Stimulated activated CD4-positive, alpha-beta T cell treated with anti-CD3 and anti-CD28 coated beads, Interleukin-4, amount 100 ng/mL, for 48 hours (primary cell): Measurements from ENCODE around the gene PCCA.
"Not testable (repeated sequence)": the region's sequence is repeated elsewhere in the genome, so short reads cannot be mapped to it uniquely, and the experiment has no call there.

Source experiments
- DNase-seq, 2 donors: peaks; one replicate each; pipeline ENCODE4 v3.0.0-alpha.2; 2020; ENCODE audit warnings: low read depth in 2 of 2

Gene PCCA

GRCh38 chr13:100306030-100306429 is 217.1 kb downstream of the PCCA start:
- DNase-seq: no peak

DNA sequence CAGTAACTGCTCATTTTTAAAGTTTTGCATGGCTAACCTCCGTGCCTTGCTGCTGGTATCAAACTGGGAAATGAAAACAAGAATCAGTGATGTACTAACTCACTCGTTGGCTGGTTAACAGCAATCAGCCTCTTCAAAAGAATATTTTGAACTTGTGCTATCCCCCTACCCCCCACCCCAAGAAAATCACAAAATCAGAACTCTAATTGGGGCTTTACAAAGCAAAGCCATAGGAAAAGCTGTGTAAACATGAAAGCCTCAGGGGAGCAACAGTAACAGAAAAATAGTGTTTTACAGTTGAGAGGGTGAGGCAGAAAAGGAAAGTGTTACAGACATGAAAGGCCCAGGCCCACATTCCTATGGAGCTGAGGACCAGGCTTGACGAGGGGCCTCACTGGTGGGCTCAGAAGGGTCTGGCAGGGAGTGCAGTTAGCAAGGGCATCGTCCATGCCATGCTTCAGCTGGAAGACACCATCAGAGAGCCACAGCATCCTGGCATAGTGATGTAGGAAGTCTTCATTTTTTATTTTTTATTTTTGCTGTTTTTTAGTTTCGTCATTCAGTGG is 217.6 kb downstream of the PCCA start:
- no peak for DNase-seq

DNA sequence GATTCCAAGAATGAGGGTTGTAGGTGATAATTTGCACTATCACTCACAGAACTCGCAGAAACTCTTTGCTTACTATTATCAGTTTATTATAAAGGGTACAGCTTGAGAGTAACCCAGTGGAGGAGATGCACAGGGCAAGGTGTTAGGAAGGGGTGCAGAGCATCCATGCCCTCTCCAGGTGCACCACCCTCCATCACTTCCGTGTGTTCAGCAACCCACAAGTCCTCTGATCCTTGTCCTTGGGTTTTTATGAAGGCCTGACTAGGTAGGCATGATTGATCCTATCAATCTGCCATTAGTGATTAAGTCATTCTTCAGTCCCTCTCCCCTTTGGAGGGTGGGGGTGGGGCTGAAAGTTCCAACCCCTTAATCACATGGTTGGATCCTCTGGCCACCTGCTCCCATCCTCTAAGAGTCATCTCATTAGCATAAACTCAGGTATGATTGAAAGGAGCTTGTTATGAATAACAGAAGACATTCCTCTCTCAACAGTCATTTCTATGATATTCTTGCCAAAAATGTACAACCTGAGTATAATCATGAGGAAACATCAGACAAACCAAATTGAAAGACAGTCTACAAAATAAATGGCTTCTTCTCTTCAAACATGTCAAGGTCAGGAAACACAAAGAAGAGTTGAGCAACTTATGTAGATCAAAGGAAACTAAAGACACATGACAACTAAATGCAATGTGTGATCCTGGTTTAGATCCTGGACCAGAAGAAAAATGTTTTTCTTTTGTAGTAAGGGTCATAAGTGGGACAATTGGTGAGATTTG is 225.4 kb downstream of the PCCA start:
- no peak for DNase-seq

DNA sequence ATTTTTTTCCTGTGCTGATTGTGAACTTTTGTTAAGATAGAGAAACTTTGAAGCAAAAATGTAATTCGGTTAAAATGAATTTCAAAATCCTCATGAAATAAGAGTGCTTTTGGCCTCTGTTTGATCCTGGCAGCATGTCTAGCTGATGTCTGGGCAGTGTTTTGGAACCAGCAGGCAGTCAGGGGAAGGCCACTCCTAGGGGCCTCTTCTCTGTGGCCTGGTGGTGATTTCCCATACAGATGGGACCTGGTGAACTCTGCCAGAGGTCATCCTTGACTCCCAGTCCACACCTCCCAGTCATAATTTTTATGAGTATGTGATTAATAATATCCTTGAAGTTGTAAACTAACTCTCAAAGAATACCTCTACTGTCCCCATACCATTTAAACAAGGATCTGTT is 226.6 kb downstream of the PCCA start:
- DNase-seq: no peak

GRCh38 chr13:100318473-100318872 is 229.6 kb downstream of the PCCA start:
- DNase-seq: not testable (repeated sequence)

- no peak for DNase-seq
Measured at GRCh38 chr13:100323937-100324336, 235.0 kb downstream of the PCCA start.

DNA sequence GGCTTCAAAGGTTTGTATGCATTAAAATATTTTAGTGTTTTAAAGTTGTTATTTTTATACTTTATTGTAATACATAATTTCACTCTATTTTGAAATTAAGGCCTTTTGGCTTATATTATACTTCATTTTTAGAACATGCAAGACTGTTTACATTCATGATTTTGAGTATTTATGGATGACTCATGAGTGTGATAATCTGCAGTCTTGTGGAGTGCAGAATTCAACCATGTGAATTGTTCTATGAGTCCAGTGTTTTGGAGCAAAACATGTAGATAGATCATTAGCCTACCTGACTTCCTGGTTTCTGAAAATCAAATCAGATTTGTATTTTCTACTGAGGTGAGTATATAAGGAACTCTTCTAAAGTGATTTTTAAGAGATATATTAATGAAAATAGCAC is 241.8 kb downstream of the PCCA start:
- no peak for DNase-seq

- DNase-seq: no peak
Measured at GRCh38 chr13:100333141-100333540, 244.2 kb downstream of the PCCA start.

DNA sequence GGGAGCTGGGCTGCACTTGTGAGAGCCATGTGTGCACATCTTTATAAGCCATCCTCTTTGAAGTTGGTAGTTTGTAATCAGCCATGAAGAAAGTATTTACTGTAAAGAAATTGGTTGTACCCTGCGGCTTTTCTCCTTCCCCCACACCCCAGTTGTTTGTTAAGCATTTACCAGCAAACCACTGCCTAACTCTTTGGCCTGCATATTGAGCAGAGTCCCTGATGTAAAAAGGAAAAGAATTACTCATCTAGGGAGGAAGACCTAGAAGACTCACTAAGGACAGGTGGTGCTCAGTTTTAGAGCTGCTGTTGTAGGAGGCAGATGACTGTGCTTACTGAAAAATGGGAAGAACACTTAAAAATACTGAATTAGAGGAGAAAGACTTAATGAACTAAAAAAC is 245.3 kb downstream of the PCCA start:
- no peak for DNase-seq

DNA sequence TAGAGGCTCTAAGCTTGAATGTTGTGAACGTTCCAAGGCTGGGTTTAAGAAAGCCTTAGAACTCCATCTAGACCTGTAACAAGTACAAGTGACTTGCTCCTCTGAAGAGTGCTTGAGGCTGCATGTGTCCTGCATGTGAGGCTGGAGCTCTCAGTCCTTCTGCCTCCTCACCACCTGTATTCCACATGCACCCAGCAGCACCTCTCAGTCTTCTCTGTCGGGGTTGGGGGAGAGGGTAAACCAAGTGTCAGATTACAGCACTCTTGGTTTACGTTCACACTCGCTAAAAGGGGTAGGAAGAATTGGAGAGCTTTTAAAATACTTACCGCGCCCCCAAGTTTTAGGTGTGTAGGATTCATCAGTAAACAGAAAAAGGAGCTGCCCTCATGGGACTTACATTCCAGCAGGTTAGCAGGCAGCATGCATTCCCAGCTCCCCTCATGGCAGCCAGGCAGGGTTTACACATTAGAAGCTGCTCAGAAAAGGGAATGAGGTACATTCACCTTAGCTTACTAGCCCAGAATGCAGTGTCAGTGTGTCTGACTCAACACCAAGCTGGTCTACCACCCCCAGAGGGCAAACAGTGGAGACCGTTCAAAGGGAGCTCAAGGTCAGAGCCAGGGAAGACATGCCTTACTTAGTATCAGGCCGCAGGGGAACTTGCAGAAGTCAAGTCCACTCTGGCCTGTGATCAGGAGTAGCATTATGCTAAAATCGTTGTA is 248.1 kb downstream of the PCCA start:
- no peak for DNase-seq

DNA sequence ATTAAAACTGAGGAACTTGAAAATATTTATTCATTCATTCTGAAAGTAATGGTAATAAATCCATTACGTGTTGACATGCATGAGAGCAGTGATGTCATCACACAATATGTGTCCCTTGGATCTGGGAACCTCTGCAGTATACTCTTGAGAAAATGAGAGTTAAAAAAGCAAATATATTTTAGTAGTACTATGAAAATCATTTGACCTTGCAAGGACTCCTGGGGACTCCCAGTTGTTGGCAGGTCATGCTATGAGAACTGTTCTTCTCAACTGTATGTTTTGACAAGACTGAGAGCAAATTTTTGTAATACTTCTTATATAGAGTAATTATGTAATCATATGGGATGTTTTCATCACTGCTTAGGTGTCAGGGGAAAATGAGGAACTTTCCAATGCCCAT is 249.4 kb downstream of the PCCA start:
- no peak for DNase-seq

- no peak for DNase-seq
Measured at GRCh38 chr13:100339411-100339940, 250.6 kb downstream of the PCCA start.

DNA sequence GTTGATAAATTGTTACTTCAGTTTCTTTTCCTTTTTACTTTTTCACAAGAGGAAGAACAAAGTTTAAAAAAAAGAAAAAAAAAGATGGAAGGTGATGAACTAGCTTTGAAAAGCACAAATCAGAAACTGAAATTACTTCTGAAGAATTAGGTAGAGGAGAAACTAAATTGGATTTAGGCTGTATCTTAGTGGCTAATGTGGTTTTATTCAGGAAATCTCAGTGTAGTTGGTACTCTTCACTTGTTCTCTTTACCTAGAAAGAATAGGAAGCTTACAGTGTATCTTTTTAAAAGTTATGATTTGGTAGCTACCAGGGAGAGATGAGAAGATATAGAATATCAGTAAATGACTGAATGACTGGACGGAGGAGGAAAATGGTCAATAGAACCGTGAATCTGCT is 252.0 kb downstream of the PCCA start:
- DNase-seq: no peak

DNA sequence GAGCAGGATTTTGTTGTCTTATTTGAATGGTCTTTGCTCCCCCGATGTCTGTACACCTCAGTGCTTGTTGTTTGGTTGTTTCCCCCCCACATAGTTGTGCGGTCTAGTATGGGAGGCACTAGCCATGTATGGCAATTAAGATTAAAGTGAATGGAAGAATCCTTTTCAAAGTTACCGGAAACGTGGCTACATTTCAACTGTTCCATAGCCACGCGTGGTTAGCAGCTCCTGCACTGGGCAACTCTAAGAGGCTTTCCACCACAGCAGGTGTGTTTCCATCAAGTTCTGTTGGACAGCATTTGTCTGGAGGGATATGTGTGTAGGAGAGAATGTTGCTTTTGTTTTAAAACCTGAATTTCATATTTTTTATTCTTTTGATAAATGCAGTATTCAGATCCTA is 252.4 kb downstream of the PCCA start:
- no peak for DNase-seq

DNA sequence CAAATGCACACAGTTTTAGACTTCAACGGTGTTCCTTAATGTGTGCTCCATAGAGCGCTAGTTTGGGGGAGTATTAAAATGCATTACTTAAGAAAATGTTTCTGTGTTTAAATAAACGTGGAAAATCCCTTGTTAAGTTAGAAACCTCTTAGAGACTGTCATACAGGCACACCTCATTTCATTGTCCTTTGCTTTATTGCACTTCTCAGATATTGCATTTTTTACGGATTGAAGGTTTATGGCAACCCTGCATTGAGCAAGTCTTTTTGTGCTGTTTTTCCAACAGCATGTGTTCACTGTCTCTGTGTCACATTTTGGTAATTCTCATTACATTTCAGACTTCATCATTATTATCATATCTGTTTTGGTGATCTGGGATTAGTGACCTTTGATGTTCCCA is 255.7 kb downstream of the PCCA start:
- no peak for DNase-seq

GRCh38 chr13:100347968-100348367 is 259.1 kb downstream of the PCCA start:
- DNase-seq: no peak

DNA sequence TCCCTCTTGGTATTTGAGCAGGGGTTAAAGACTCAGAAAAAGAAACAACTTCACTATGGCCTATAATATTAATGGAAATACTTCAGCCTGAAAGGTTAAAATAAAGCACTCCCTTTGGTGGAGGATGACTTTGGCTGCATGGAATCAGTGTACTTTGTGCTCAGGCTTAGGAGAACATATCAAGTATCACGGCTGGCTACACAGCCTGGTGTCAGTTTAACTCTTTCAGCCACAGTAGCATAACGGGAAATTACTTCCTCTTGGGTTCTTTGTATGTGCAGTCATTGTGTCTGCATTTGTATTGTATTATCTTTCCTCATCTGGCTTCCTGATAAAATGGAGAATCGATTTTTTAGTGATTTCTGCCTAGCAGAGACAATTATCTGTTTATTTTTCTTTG is 260.7 kb downstream of the PCCA start:
- no peak for DNase-seq

DNA sequence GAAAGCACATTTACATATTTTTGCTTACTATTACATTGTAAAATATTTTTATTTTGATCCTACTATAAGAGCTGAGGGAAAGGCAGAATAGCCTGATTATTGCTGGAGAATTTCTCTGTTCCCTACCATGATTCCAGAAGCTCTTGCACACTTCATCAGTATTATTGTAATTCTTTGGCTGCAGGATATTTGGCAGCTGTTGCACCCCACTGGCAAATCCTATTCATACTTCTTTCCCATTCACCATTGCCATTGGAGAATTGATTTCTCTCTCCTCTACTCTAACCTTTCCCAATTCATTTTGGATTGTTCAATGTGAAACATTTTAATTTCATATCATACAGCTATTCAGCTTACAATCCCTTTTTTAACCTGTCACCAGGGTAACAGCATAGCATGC is 261.7 kb downstream of the PCCA start:
- DNase-seq: no peak

DNA sequence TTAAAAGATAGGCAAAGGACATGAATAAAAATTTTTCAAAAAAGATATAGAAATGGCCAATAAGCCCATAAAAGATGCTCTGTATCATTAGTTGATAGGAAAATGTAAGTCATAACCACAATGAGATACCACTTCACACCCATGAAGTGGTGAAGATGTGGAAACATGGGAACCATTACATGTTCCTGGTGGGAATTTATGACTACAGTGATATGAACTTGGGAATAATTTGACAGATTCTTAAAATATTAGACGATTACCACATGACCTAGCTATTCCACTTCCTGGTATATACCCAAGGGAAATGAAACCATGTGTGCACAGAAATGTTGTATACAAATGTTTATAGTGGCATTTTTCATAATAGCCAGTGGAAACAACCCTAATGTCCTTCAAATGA is 267.5 kb downstream of the PCCA start:
- DNase-seq: no peak

DNA sequence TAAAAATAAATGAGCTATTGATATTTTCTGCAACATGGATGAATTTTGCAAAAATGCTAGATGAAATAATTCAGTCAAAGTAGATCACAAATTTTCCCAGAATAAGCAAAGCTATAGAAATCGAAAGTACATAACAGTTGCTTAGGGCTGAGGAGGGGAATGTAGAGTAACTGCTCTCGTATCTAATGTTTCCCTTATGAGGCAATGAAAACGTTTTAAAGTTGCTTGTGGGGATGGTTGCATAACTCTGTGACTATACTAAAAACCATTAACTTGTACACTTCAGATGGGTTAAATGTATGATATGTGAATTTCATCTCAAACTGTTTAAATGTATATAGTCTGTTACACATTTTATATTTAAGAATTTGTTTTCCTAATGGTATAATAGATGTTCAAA is 268.0 kb downstream of the PCCA start:
- no peak for DNase-seq

DNA sequence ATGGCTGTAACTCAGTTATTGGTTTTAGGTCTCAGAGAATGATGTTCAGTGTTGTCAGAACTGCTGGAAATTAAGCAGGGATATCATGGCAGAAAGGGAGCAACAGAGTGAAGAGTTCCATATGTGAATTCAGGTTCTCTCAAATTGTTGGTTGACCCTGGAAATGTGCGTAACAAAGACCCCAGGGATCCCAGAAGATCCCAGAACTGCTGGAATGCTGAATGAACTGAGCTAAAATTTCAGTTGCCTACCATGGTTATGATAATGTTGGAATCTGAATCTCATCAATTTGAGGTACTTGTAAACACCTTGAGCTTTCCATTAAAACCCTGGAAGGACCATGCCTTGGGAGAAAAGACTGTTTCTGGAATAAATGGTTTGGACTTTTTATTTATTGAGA is 268.9 kb downstream of the PCCA start:
- no peak for DNase-seq

GRCh38 chr13:100361504-100361903 is 272.6 kb downstream of the PCCA start:
- DNase-seq: no peak

- no peak for DNase-seq
Measured at GRCh38 chr13:100362371-100362770, 273.5 kb downstream of the PCCA start.
